HFFc6 (cell line): ENCODE results near the gene LIF. TPM values are rescaled to one million over a fixed set of nuclear protein-coding genes. Genes with fewer than 3 reads are reported as not detected.

Experiments used
- DNase-seq: peaks from one replicate; pipeline ENCODE4 v3.0.0-alpha.2; 2018
- H3K27ac Mint-ChIP-seq: 2 replicates; pipeline ENCODE4 v1.8.0; 2020; ENCODE audit warnings: mild to moderate bottlenecking, mixed read lengths
- H3K27me3 Mint-ChIP-seq: 2 replicates; pipeline ENCODE4 v1.8.0; 2021; ENCODE audit warnings: mild to moderate bottlenecking, moderate library complexity, mixed read lengths; ENCODE audit not compliant: insufficient read depth
- H3K36me3 Mint-ChIP-seq: 2 replicates; pipeline ENCODE4 v1.8.0; 2021; ENCODE audit warnings: low read depth, mixed read lengths
- H3K4me1 Mint-ChIP-seq: 2 replicates; pipeline ENCODE4 v1.8.0; 2020; ENCODE audit warnings: low read depth, mixed read lengths
- H3K4me3 Mint-ChIP-seq: 2 replicates; pipeline ENCODE4 v1.8.0; 2020; ENCODE audit warnings: mild to moderate bottlenecking, moderate library complexity, mixed read lengths
- H3K9me3 Mint-ChIP-seq: 2 replicates; pipeline ENCODE4 v1.8.0; 2020; ENCODE audit warnings: mild to moderate bottlenecking, mixed read lengths
- CTCF ChIP-seq: fragments of 200-600 bp; sonication (generic); IDR thresholded peaks from 2 replicates; pipeline ENCODE4 v1.5.0; 2021; ENCODE audit warnings: antibody characterized with exemption, mild to moderate bottlenecking
- total RNA-seq, 6 experiments: library from RNA; stranded (reverse); fragmentation: NEBNext Ultra II Directional; extraction: Animal tissue kit (Norgen Biotek cat#: 25700); gene quantifications; 2 replicates in 1 of 6; 3 replicates in 5 of 6; pipeline ENCODE4 v1.2.3, GENCODE V29; 2021

LIF gene
- total RNA-seq, 6 experiments from 2014 or later = 0.40 to 2.2 (median 1.1) TPM

DNA sequence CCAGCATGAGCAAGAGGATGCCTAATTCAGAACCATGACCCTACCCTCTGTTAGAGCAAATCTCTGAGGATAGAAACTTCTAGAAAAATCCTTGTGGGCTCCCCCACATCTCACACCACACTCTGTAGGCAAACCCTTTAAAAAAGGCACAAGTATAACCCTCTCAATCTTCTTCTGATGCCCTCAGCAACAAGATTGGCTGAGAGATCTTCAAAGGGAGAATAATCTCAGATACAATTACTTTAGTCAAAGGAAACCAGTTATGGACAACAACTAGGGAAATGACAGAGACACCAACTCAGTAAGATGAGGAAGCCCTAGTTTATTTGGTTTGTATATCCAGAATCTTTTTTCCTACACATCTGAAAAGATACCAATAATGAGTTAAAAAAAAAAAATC is 49.2 kb downstream of the LIF start:
- TF ChIP-seq CTCF = no peak
- H3K9me3 Mint-ChIP-seq = peaks cover 5% of the 10 kb centered on the region
- DNase-seq = no peak

DNA sequence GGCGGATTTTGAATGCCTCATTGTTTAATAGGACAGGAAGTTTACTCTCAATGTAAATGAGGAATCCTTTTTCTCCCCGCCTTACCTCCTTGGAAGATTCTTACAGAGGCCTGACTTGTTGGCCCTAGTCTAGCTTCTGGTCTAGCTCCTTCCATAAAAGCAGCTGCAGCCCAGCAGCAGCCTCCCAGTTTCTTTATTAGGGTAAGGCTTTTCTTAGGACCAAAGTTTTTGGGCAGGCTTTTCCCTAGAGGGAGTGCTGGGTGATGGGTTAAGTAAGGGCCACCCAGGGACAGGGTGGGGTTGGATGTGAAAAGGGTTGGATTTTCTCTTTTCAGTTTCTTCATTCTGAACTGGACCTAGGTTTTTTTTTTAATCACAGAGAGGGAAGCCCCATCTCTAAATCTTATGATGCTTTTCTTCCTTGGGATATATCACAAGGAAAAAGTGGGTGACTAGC is 49.7 kb downstream of the LIF start:
- no peak for DNase-seq
- TF ChIP-seq CTCF = no peak
- Mint-ChIP-seq H3K9me3 (peaks cover under 1% of the 10 kb centered on the region; the same call in 1 of the 2 replicates), H3K4me3 (peak overlapping the region; percentile 70), H3K36me3 (peaks cover 3% of the 10 kb centered on the region), H3K4me1 (peaks cover 64% of the 10 kb centered on the region), H3K27ac (peak overlapping the region; percentile 99), H3K27me3 (peaks cover 2% of the 10 kb centered on the region; the same call in 1 of the 2 replicates)

More for the DNA sequence above, 49.2 kb downstream of the LIF start:
- H3K4me1 Mint-ChIP-seq = peaks cover 64% of the 10 kb centered on the region
- H3K27ac Mint-ChIP-seq = peak overlapping the region; percentile 99
- H3K27me3 Mint-ChIP-seq = peaks cover 2% of the 10 kb centered on the region; the same call in 1 of the 2 replicates
- peaks cover 8% of the 10 kb centered on the region for H3K36me3 Mint-ChIP-seq
- peak overlapping the region; percentile 70; the same call in 1 of the 2 replicates for H3K4me3 Mint-ChIP-seq

DNA sequence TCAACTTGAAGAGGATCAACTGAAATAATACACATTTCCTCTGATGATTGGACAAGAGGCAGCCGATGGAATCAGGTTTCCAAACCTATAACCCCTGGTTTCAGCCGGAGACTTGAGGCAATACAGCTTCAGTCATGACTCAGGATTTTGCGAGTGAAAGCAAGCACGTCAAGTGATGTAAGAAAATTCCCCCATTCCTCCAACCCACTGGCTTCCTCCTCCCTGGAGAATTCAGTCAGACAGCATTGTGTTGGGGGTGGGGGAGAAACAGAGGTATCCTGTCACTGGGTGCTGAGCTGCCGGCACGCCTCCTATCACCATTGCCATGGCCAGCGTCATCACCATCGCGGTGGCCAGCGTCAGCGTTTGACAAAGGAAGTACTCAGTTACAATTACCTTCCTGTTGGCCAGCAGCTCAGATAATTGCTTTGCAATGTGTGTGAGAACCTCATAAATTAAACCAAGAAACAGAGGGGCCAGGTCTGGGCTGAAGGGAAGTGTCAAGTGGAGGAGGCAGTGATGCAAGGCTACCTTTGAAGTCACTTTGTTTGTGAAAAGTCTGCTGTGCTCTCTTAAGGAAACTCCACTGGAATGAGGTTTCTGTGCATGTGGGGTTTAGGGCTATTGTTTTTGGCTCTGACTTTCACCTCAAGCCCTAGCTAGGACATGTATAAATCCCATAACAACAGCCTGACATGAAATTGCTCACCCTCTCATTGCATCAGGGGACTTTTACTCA is 50.2 kb downstream of the LIF start:
- Mint-ChIP-seq H3K4me1 (peaks cover 63% of the 10 kb centered on the region), H3K4me3 (peak overlapping the region; percentile 70), H3K9me3 (no peaks in the 10 kb centered on the region), H3K27ac (peak overlapping the region; percentile 99), H3K36me3 (no peaks in the 10 kb centered on the region; the same call in 1 of the 2 replicates), H3K27me3 (peaks cover 2% of the 10 kb centered on the region; the same call in 1 of the 2 replicates)
- no peak for TF ChIP-seq CTCF
- peak; percentile 99 for DNase-seq

DNA sequence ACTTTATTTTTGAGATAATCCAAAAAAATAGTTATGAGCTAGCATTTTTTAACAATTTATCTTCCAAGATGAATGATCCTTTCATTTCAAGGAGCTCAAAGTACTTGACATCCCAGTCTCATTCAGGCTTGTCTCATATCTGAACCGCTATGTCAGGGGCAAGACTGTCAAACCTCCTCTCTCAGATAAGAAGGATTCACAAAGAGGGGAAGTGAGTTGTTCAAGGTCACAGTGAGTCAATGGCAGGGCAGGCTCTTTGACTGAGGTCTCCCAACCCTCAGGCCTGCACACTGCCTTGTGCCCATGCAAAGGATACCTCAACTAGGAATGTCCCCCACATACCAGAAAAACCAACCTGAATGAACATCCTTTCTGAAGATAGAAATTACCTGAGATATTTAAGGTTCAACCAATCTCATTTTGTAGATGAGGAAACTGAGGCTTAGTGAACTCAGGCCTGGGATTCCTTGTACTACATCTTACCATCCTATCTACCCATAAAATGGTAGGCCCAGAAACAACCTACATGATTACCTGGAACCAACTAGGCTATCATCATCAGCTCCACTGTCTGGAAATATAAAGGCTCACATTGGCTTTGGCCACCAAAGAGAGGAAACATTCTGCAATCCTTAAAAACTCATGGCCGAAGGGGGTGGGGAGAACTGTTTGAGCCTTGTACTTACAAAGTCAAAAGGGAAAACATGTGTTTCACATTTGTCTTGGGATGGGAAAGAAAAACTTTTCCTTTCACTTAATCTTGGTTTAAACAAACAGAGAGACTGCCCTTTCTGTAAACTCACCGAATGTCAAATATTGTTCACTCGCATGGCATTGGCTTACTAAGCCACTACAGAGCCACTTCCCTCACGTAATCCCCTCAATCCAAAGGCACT is 51.1 kb downstream of the LIF start:
- Mint-ChIP-seq H3K27me3 (peaks cover 5% of the 10 kb centered on the region), H3K4me3 (peak overlapping the region; percentile 70), H3K4me1 (peaks cover 71% of the 10 kb centered on the region), H3K9me3 (no peaks in the 10 kb centered on the region), H3K36me3 (no peaks in the 10 kb centered on the region; the same call in 1 of the 2 replicates), H3K27ac (peak overlapping the region; percentile 99)
- DNase-seq = no peak
- no peak for TF ChIP-seq CTCF

- H3K27ac Mint-ChIP-seq = no peak overlapping the region
- H3K4me1 Mint-ChIP-seq = peaks cover 65% of the 10 kb centered on the region
- H3K27me3 Mint-ChIP-seq = peaks cover 7% of the 10 kb centered on the region
- DNase-seq = no peak
- H3K4me3 Mint-ChIP-seq = no peak overlapping the region
- H3K9me3 Mint-ChIP-seq = no peaks in the 10 kb centered on the region
- no peaks in the 10 kb centered on the region; the same call in 1 of the 2 replicates for H3K36me3 Mint-ChIP-seq
- TF ChIP-seq CTCF = no peak
These were observed 53.4 kb downstream of the LIF start for GRCh38 chr22:30193031-30193775.
